NK-92 (cell line): ENCODE data around the gene NFE2L2.
"Not testable (repeated sequence)": the region's sequence is repeated elsewhere in the genome, so short reads cannot be mapped to it uniquely, and the experiment has no call there.

Experiments used
- DNase-seq: peaks from one replicate; lab custom pipeline; 2025; ENCODE audit not compliant: unreplicated experiment; lab: John Stamatoyannopoulos, UW

NFE2L2 gene

DNA sequence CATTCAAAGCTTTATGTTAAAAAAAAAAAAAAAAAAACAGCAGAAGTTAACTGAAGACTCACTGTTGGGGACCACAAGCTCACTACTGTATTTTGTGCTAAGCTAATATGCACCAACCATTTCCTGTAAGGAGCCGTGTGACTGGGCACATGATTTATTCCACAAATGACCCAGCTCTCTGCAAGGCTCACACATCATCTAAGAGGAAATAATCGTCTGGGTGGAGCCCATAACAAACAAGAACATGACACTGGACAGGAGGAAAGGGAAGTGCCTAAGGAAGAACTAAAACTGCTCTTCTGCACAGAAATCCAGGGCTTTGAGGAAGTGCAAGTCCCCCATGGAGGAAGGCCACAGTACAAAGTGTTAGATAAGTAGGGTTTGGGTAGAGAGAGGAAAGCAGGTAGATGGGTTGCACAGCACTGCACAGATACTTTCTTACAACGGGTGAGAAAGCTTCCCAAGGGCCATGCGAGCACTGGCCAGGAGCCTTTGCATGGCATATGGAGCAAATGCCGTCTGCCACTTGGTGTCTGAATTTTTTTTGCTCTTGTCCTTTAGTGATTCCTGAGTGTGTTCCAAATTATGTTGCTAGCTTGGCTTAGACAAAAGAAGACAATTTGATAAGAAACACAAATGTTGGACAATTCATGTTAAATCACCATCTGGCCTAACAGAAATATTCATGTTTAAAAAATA, 24.4 kb downstream of the NFE2L2 start:
- no peak for DNase-seq

DNA sequence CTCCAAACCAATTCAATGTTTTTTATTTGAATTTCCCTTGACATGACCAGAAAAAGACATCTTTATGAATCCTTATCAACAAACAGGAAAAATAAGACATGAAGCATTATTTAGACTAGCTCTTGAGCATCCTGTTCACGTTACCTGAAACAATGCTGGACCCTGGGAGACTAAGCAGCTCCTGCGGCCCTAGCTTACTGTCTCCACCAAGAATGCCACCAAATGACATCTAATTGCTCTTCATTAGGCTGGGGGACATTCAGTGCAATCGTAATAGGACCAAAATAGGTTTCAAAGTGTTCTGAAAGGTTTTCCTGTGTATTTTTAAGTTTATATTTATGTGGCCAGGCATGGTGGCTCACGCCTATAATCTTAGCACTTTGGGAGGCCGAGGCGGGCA, 25.5 kb downstream of the NFE2L2 start:
- no peak for DNase-seq

DNA sequence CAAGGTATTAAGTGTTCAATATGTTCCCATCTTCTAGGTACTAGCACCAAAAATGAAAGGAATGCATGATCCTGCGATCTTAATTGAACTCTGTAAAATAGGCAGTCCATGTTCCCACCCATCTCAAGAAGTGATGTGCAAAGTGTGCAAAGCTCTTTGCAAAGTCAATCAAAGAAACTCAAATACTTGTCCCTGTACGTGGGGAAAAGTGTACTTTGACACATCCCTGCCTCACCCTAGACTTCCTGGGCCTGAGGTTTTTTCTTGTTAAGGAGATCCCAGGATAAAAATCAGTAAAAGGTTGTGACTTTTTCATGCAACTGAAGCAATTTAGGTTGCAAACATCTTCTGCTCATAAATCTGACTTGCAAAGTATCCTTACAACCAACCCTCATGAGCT, 26.6 kb downstream of the NFE2L2 start:
- no peak for DNase-seq

DNA sequence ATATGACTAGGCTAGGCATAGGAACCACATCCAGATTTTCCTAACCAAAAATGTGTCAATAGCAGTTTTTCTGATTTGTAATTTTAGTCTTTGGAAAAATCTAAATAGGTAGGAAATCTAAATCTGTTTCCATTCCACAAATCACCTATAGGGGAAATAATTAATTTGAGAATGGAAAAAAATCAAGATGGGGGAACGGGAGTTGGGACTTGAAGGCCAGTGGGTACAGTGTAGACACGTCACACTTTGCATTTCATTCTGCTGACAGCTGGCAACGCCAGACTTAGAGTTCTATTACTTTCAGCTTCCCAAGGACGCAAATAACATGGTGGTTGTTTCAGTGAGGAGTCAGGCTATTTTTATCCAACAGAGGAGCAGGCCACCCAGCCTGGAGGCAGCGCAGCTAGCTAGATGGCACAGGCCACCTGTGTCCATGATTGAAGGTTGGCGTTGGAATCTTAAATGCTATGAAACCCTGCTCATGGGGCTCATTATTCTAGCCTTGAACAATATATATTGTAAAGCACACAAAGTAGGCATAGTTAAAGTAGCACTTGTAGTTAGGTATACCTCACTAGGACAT, 28.6 kb downstream of the NFE2L2 start:
- no peak for DNase-seq

DNA sequence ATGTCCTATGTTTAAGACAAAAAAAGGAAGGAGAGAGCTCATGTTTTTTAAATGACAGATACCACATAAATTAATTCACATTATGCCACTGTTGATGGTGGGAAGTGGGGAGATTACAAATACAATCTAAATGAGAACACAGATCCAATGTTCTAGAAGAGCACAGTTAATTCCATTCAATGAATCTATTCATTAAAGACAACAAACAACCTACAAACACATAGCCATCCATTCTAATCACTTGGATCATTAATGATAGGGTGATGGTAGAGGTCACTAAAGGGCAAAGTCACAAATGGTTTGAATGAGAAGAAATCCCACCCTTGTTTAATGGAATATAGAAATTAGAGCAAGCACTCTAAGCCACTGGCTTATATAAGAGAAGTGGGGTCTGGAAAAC, 30.3 kb downstream of the NFE2L2 start:
- no peak for DNase-seq

DNA sequence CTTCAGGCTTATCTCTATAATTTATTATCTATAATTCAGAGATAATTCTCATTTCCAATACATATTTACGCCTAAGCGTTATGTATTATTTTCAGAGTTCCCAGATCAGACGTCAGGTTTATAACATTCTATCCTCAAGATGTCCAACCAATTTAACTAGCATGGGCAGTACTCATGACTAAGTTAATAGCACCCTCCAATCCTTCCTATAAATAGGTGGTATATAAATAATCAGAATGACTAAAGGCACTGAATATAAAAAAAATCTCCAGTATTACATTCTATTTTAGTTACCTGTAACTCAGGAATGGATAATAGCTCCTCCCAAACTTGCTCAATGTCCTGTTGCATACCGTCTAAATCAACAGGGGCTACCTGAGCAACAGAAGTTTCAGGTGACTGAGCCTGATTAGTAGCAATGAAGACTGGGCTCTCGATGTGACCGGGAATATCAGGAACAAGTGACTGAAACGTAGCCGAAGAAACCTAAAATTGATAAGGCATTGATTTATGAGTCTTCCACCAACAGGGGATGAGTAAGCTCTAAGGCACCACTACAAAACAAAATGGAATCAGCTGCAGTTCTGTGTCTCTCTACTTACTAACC, 32.3 kb downstream of the NFE2L2 start:
- DNase-seq, result no peak

DNA sequence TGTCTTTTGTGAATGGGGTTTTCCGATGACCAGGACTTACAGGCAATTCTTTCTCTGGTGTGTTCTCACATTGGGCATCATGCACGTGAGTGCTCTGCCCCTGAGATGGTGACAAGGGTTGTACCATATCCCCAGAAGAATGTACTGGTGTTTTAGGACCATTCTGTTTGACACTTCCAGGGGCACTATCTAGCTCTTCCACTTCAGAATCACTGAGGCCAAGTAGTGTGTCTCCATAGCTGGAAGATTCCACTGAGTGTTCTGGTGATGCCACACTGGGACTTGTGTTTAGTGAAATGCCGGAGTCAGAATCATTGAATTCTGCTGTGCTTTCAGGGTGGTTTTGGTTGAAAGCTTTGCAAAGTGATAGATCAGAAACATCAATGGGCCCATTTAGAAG, 33.3 kb downstream of the NFE2L2 start:
- no peak for DNase-seq

DNA sequence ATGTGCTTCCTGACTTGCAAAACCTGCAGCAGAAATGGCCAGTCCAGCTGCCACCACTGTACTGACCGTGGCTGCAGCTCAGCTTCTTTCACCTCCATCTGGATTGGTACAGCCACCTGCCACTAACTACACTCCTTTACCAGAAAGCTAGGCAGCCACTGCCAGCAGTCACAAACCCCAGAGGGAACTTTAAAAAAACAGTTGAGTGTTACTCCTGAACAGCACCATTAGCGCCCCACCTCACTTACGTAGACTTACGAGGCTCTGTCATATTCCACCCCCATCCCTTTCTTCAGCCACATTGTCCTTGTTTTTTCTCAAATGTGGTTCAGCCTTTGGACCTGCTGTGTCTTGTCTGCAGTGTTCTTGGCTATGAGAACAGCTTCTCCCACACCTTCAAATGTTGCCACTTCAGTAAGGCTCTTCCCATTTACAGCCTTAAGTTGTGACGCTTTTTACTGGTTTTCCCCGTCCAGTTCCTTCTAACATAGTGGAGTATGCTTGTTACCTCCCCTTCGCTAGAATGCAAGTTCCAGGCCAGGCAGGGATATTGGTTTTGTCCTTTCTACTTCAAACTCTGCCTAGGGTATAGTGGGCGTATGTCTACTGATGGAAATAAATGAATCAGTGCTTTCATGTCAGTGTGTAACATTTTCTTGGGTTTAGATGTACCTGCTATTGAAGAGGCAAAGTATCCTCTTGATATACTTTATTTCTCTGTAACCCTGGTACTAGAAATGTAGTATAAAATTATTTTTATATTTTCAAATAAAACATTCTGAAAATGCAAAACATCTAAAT, 34.9 kb downstream of the NFE2L2 start:
- DNase-seq, result no peak

DNA sequence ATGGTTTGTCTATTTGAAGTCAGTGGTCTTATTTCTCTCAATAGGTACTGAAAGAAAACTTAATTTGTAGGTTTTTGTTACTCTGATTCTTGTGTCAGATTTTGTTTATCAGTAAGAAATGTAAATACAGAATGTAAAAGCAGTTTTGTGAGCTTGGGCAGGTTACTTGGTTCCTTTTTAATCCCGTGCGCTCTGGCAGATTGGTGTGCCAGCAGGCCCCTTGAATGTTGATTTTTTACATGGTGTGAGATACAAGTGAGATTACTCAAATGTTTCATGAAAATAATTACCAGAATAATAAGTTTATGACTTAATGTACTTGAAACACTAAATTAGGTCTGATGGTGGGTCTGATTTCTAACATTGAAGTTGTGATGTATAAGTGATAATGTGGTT, 38.6 kb downstream of the NFE2L2 start:
- no peak for DNase-seq

DNA sequence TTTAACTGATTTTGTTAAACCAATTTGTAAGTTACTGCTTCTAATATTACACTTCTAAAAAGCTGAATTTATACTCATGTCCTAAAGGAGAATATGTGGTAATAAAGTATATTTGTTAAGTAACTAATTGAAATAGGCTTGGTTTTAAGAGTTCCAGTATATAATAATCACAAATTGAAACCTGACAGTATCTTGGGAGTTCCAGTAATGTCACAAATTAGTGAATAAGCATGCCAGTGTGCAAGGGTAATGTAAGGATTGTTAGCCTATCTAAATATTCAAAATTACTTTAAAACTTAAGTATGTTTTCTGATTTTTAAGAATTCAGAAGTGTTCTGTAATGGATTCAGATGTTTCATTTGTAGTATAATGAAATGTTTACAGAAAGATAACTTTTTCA, 41.1 kb downstream of the NFE2L2 start:
- not testable (repeated sequence) for DNase-seq

DNA sequence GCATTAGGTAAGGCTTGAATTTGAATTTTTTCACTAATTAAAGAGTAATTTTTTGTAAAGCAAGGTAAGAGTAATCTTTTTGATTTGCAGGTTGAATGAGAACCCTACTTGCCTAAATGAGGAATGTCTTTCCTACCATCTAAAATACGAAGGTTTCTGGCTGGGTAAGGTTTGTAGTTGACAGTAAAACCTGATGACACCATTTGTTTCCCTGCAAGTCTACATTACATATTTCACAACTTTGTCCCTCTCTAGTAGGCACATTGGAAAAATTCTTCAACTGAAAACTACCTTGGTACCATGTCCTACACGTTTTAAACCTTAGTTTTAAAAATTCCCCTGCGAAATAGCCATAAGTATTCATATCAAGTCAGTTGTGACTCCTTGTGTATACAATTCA, 42.6 kb downstream of the NFE2L2 start:
- DNase-seq, result no peak

DNA sequence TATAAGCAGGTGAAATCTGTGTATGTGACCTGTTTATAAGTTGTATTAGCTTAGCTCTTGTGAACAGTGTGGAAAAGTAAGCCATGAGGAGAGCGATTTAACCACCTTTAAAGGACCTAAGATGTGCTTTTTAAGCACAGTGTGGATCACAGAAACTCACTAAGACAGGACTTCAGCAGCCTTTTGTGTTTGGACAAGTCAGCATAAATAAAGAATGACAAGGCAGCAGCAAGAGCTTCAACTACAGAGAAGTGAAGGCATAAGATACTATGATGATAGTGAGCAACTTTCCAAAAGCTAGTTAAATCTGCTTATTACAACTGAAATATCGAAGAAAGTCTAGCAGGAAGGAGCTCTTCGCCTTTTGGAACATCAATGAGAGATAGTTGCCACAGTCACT, 43.0 kb downstream of the NFE2L2 start:
- no peak for DNase-seq

DNA sequence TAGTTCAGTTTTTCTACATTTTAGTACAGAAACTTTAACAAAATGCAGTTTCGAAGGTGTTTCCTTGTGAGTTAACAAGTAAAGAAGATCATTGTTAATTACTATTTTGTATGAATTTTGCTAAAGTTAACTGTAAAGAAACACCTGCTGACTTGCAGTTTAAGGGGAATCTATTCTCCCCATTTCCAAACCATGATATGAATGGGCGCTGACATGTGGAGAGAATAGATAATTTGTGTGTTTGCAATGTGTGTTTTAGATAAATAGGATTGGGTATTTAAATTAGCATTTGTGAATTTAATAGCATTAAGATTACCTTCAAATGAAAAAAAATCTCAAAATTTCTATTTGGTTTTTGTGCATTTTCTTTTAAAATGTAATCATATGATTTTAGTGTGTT, 44.7 kb downstream of the NFE2L2 start:
- not testable (repeated sequence) for DNase-seq

DNA sequence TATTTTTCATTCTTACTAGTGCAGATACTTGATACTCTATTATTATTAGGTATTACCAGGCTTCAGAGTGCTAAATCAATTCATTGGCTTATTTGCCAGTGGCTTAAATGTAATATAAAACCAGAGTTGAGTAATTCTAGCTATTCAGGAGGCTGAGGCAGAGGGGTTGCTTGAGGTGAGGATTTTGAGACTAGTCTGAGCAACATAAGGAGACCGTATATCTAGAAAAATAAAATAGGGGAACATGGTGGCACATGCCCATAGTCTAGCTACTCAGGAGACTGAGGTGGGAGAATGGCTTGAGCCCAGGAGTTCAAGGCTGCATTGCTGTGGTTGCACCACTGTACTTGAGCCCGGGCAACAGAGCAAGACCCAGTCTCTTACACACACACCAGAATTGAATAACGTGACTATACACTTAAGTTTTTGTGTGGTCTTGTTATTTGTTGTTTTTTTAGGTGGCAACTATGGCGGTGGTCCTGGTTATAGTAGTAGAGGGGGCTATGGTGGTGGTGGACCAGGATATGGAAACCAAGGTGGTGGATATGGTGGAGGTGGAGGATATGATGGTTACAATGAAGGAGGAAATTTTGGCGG, 47.2 kb downstream of the NFE2L2 start:
- DNase-seq, result no peak

DNA sequence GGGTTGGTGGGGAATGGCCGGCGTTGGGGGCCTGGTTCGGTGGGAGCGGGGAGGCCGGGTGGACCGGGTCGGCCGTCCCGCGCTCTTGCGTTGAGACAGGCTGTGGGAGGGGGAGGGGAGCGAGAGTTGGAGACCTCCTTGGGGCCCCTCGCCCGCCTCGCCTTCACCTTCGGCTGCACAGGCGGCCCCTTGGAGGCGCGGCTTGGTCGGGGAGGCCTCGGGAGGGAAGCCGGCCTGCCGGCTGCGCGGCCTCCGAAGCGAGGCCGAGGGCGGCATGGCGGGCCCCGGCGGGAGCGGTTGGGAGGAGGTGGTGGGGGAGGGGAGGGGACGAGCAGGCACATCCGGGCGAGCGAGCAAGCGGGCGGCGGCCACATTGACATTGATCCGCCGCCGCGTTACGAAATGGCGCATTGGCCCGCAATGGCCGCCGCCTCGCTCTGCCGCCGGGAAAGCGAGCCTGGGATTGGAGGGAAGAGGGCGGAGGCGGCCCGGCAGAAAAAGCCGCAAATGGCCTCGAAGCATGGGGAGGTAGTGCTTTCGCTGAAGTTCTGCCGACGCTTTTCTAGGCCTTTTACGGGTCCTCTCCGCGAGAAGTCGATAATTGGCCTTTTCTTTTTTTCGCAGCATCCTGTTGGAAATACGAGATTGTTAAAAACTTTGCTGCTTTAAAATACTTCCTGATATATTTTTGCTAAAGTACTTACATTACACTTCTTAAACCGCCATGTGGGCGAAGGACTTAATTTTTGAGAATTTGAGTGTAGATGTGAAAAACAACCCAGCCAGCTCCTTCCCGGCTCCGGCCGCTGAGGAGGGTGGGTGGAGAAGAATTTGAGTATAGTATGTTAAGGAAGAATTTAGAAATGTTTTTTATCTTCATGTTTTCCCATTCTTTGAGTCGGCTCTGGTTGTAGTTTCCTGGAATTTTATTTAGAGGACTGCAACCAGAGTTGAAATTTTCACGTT, 51.4 kb downstream of the NFE2L2 start:
- peak; percentile 42 for DNase-seq

DNA sequence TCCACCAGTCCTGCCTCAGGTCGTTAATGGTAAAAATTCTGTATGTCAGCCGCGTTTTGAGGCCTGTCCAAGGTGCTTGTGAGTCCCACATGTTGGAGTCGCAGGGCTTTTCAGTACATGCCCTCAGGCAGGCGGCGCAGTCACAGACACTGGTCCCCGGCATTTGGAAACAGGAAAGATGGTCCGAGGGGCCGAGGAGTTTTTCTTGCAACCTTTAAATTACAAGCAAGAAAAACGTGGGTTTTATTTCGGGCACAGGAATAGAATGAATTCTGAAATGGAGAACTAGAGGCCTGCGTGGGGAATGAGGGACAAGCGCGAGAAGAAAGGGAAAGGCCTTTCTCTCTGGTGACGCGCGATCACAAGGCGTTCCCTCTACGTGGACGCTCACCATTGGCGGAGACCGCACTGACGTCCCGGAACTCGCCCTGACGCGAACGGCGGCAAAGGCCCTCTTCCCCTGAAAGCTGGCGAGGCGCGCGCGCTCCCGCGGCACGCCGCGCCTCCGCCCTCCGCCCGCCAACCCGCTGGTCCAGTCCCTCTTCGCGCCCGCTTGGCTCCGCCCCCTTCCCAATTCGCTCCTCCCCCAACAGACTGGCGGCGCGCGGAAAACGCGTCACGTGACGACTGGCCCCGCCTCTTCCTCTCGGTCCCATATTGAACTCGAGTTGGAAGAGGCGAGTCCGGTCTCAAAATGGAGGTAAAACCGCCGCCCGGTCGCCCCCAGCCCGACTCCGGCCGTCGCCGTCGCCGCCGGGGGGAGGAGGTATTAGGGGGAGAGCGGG, 52.2 kb downstream of the NFE2L2 start, which contains the start of gene HNRNPA3:
TSS of gene HNRNPA3 (plus strand) at position 689 of the 785 bp plus-strand sequence. CDS start at position 695, 6 bp downstream.
- peak; percentile 94 for DNase-seq

DNA sequence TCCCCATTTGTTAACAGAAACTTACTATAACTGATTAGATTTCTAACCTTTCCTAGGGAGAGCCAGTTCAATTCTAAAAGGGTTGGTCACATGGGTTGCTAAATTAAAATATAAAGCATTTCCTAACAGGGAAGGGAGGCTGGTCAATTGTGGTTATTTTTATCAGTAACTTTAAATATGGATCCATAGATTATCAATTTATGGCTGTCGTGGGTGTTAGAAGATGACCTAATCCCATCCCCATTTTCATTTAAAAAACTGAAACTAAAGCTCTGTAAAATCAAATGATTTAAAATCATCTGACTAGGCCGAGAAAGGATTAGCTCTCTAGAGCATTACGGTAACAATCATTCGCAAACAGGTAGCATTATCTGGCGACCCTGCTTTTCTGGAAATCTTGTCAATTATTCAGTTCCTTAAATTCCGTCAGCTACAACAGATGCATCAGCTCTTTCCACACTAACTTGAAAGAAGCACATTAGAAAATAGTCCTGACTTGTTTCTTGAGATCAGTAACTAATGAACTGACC, 52.9 kb downstream of the NFE2L2 start:
- DNase-seq, result no peak

DNA sequence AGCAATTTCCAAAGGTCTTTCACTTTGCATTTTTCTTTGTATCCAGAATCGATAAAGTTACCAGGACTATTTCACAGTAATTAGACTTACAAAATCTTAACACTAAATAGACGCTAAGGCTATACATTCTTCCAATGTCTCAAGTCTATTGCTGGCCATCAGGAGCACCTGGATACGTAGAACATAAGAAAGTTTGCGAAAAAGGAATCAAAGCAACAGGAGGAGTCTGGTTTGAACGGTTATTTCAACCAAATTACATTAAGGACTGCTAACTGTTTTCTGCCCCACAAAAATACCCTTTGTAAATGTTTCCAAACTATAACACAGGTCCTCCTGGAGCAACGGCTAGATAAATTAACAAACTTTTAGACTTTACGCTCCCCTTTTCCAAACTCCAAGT, 53.4 kb downstream of the NFE2L2 start:
- DNase-seq, result no peak

DNA sequence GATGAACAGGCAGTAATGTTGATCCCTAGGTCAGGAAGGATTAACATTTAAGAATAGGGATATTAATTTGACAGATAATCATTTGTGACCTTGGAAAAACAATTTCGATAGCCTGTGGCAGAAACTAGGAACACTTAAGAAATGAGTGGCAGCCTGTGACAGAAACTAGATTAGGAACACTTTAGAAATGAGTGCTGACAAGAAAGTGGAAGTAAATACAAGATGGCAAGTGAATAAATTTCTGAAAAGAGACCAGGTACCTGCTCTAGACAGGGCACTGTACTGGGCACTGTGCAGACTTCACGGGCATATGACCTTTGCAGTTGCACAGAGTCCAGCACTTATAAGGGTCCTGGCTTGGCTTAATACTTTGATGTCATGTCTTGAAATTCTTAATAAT, 57.4 kb downstream of the NFE2L2 start:
- DNase-seq, result no peak
